Keratinocyte (primary cell): ENCODE results near the gene ANKRD55. TPM values are rescaled to one million over a fixed set of nuclear protein-coding genes. Genes with fewer than 3 reads are reported as not detected.

Experiments
- DNase-seq: peaks from one replicate; pipeline ENCODE4 v3.0.0-alpha.2; 2011; ENCODE audit warnings: low read depth, missing footprints, low spot score
- FAIRE-seq: peaks from 2 replicates; lab custom pipeline; 2011; peaks lifted over from hg19 to GRCh38; lab: Jason Lieb, UNC
- H2AFZ ChIP-seq: 2 replicates; pipeline ENCODE4 v1.6.0; 2012; ENCODE audit warnings: low read length, control low read depth, inconsistent platforms; ENCODE audit not compliant: control insufficient read depth
- H3K27ac ChIP-seq: 2 replicates; pipeline ENCODE4 v1.5.1; 2011; ENCODE audit warnings: low read length; ENCODE audit not compliant: control insufficient read depth, insufficient read depth
- H3K27me3 ChIP-seq: 3 replicates; pipeline ENCODE4 v1.6.0; 2011; ENCODE audit warnings: low read length; ENCODE audit not compliant: control insufficient read depth, insufficient read depth; ENCODE audit errors: extremely low read depth
- H3K36me3 ChIP-seq, 2 experiments: 2 replicates in 1 of 2; 3 replicates in 1 of 2; pipeline ENCODE4 v1.5.1; 2011; ENCODE audit warnings: low read length in 2 of 2, mild to moderate bottlenecking in 1 of 2; ENCODE audit not compliant: control insufficient read depth in 2 of 2, insufficient read depth in 2 of 2; ENCODE audit errors: extremely low read depth in 1 of 2
- H3K4me1 ChIP-seq: 3 replicates; pipeline ENCODE4 v1.5.1; 2011; ENCODE audit warnings: low read length; ENCODE audit not compliant: control insufficient read depth, insufficient read depth; ENCODE audit errors: extremely low read depth
- H3K4me2 ChIP-seq: 3 replicates; pipeline ENCODE4 v1.6.0; 2011; ENCODE audit warnings: low read depth, low read length; ENCODE audit not compliant: control insufficient read depth, insufficient read depth; ENCODE audit errors: extremely low read depth
- H3K4me3 ChIP-seq, 3 experiments: fragments of 200-600 bp in 1 of 3; sonication (generic) in 1 of 3; 2 replicates in 2 of 3; 3 replicates in 1 of 3; pipeline ENCODE4 v1.5.1; 2011 to 2016; ENCODE audit warnings: low read length in 3 of 3, mild to moderate bottlenecking in 3 of 3, control low read depth in 2 of 3, inconsistent platforms in 1 of 3, low read depth in 1 of 3, mixed read lengths in 1 of 3, mixed run types in 1 of 3, moderate library complexity in 1 of 3; ENCODE audit not compliant: control insufficient read depth in 2 of 3, insufficient read depth in 2 of 3; ENCODE audit errors: extremely low read depth in 1 of 3
- H3K79me2 ChIP-seq: 2 replicates; pipeline ENCODE4 v1.6.0; 2012; ENCODE audit warnings: low read length; ENCODE audit not compliant: control insufficient read depth, insufficient read depth
- H3K9ac ChIP-seq: 3 replicates; pipeline ENCODE4 v1.6.0; 2011; ENCODE audit warnings: low read length; ENCODE audit not compliant: control insufficient read depth, insufficient read depth; ENCODE audit errors: extremely low read depth
- H3K9me1 ChIP-seq: 3 replicates; pipeline ENCODE4 v1.6.0; 2011; ENCODE audit warnings: low read length; ENCODE audit not compliant: control insufficient read depth, insufficient read depth; ENCODE audit errors: extremely low read depth
- H3K9me3 ChIP-seq: 2 replicates; pipeline ENCODE4 v1.5.1; 2012; ENCODE audit warnings: low read depth, low read length; ENCODE audit not compliant: control insufficient read depth
- H4K20me1 ChIP-seq: 3 replicates; pipeline ENCODE4 v1.6.0; 2011; ENCODE audit warnings: low read length; ENCODE audit not compliant: control insufficient read depth, insufficient read depth; ENCODE audit errors: extremely low read depth
- CTCF ChIP-seq, 3 experiments: IDR thresholded peaks in 1 of 3; conservative IDR thresholded peaks in 1 of 3; optimal IDR thresholded peaks in 1 of 3; 2 replicates in 2 of 3; 3 replicates in 1 of 3; pipeline versions ENCODE3 to v1.5.1; 2011; ENCODE audit warnings: low read length in 3 of 3, mild to moderate bottlenecking in 3 of 3, moderate library complexity in 2 of 3, control low read depth in 1 of 3, inconsistent platforms in 1 of 3; ENCODE audit not compliant: insufficient read depth in 2 of 3; ENCODE audit errors: extremely low read depth in 1 of 3
- EZH2 ChIP-seq: IDR thresholded peaks from one replicate; pipeline ENCODE4 v1.6.1; 2012; ENCODE audit warnings: inconsistent platforms, mild to moderate bottlenecking, low read length, moderate library complexity
- dilution Hi-C: fragments of 300-500 bp; cut with MboI; formaldehyde crosslinking; loops from one replicate; pipeline ENCODE4 v1.7.0; 2020; ENCODE audit warnings: low sequenced_read_pairs; ENCODE audit not compliant: extremely low pct_ligation_motif_present
- polyA plus RNA-seq, 5 experiments: library from polyadenylated mRNA; depleted of rRNA in 3 of 5; stranded (reverse) in 3 of 5; stranded (forward) in 1 of 5; unstranded in 1 of 5; fragments of >200 nt; gene quantifications; 1 replicate in 1 of 5; 2 replicates in 3 of 5; 3 replicates in 1 of 5; pipeline versions ENCODE4 v1.2.1 to v1.2.3, GENCODE V29; 2011 to 2012; ENCODE audit warnings: missing spikeins in 2 of 5, low read depth in 1 of 5, low replicate concordance in 1 of 5

Gene ANKRD55
- polyA plus RNA-seq, 1 donor (not counting 4 experiments of a cell fraction or from before 2014, with no cell fraction given): not detected

GRCh38 chr5:56253924-56254323 is 20.8 kb upstream of the ANKRD55 start:
- no peaks in the 10 kb centered on the region for H3K79me2 ChIP-seq
- H3K36me3 ChIP-seq: no peaks in the 10 kb centered on the region
- H3K4me1 ChIP-seq: peaks cover under 1% of the 10 kb centered on the region
- TF ChIP-seq EZH2 (no peak), CTCF (optimal IDR thresholded peaks at IDR 0.05 in 1 of 3, IDR thresholded peaks at IDR 0.05 in 1 of 3, conservative IDR thresholded peaks at IDR 0.05 in 1 of 3; ENCODE audit: extremely low read depth in 1 of 3, insufficient read depth in 2 of 3, low read length in 3 of 3) (no peak)
- no peak overlapping the region for H3K27ac ChIP-seq
- no peaks in the 10 kb centered on the region for H3K9me3 ChIP-seq
- H3K4me3 ChIP-seq: no peak overlapping the region
- H3K9me1 ChIP-seq: no peaks in the 10 kb centered on the region
- H3K9ac ChIP-seq: no peak overlapping the region
- H3K4me2 ChIP-seq: no peak overlapping the region
- H2AFZ ChIP-seq: no peak overlapping the region
- DNase-seq (no peak), FAIRE-seq (no peak)
- dilution Hi-C loops: no loop called here
- no peaks in the 10 kb centered on the region for H4K20me1 ChIP-seq
- no peaks in the 10 kb centered on the region for H3K27me3 ChIP-seq

GRCh38 chr5:56253126-56253525 is 20.0 kb upstream of the ANKRD55 start:
- Histone ChIP-seq H3K4me3 (no peak overlapping the region), H3K9me3 (no peaks in the 10 kb centered on the region), H3K36me3 (no peaks in the 10 kb centered on the region), H3K27ac (no peak overlapping the region), H3K79me2 (no peaks in the 10 kb centered on the region), H4K20me1 (no peaks in the 10 kb centered on the region), H3K27me3 (no peaks in the 10 kb centered on the region), H3K4me1 (no peaks in the 10 kb centered on the region), H3K4me2 (no peak overlapping the region), H2AFZ (no peak overlapping the region), H3K9ac (no peak overlapping the region), H3K9me1 (no peaks in the 10 kb centered on the region)
- DNase-seq (no peak), FAIRE-seq (no peak)
- dilution Hi-C loops: no loop called here
- TF ChIP-seq EZH2 (no peak), CTCF (optimal IDR thresholded peaks at IDR 0.05 in 1 of 3, IDR thresholded peaks at IDR 0.05 in 1 of 3, conservative IDR thresholded peaks at IDR 0.05 in 1 of 3; ENCODE audit: extremely low read depth in 1 of 3, insufficient read depth in 2 of 3, low read length in 3 of 3) (no peak)
